Stimulated activated CD4-positive, alpha-beta T cell treated with anti-CD3 and anti-CD28 coated beads, Interleukin-4, amount 100 ng/mL, for 24 hours (primary cell): ENCODE measurements around the gene OTOG.

Experiments used
- DNase-seq: peaks from one replicate; pipeline ENCODE4 v3.0.0-alpha.2; 2020

Gene OTOG

DNA sequence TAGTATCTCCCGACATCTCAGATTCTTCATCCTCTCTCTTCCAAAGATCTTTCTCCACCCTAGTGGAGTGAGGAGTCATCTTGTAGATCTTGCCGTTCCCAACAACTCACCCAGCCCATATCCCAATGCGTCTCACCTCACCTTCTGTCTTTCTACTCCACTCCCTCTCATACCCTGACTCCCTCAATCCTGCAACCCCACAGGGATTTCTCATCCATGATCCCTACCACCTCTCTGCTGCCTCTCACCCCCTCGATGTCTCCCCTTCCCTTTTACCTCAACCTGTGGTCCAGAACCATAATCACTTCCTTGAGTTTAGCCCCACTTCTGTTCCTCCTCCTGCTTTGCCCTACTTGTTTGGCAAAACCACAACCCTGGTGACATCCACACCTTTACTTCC, 41.7 kb downstream of the OTOG start:
- no peak for DNase-seq

DNA sequence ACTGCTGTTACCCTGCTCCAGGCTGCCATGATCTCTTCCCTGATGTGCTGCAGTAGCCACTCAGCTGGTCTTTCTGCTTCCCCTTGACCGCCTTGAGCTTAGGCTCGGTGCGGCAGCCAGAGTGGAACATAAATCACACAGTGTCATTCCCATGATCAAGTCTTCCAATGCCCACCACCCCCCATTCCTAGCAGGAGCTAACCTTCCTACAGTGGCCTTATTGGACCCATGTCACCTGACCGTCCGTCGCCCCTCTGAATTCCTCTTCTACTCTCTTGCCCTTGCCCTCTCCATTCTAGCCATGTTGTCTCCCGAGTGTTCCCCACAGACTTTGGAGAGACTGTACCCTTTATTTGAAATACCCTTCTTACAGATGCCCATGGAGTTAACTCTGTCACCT, 43.4 kb downstream of the OTOG start:
- no peak for DNase-seq

DNA sequence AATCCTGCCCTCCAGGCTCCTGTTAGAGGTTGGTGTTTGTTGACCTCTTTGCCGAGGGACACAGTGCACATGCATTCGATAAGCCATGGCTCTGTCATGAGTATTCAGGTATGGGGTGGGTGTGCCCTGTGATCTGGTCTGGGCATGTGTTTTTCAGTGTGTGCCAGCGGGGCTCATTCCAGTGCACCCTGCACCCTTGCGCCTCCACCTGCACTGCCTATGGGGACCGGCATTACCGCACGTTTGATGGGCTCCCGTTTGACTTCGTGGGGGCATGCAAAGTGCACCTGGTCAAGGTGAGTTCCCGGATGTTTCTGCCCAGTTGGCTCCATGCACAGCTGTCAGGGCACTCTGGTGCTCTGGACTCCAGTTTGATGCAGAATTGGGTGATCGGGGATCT, 44.2 kb downstream of the OTOG start:
- no peak for DNase-seq

DNA sequence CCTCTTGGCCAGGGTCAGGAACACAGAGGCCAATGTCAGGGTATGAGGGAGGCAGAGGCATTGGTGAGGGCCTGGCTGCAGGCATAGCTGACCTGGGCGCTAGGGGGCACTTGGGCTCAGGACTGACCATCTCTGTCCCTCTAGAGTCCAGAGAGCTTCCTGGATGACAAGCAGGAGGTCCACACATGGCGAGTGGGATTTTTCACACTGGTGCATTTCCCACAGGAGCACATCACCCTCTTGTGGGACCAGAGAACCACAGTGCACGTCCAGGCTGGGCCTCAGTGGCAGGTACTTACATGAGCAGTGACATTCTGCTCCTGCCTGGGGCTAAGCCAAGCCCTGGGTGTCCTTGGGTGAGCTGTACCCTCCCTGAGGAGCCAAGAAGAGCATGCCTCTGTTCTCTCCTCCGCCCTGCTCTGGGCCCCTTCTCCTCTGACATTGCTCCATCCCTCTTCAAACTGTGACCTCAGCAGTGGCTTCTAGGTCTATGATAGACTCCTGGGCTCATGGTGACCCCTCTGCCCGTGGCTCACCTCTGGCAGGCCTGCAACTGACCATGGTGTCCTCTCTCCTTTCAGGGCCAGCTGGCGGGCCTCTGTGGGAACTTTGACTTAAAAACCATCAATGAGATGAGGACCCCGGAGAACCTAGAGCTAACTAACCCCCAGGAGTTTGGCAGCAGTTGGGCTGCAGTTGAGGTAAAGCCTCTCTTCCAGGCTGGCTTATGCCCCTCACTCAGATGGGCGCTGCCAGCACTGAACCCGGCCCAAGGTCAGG, 46.6 kb downstream of the OTOG start:
- DNase-seq = no peak

DNA sequence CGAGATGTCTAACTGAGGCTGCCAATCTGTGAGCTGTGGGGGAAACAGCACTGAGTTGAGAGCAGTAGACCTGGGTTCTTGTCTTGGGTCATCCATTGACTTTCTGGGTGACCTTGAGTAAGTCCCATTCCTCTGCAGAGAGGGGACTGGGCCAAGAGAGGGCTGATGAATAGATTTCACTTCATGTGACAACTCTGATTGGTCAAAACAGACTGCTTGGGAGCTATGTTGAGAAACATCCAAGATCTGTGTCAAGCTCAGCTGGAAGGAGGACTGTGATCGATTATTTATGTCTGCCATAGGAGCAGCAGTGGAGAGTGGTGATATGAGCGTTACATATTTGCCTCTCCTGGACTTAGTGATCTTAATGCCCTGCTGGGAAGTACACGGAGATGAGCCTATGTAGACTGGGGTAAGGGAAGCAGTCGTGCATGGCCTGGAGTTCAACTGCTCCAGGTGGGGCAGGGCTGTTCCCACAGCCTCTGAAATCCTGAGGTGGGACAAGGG, 47.7 kb downstream of the OTOG start:
- no peak for DNase-seq

DNA sequence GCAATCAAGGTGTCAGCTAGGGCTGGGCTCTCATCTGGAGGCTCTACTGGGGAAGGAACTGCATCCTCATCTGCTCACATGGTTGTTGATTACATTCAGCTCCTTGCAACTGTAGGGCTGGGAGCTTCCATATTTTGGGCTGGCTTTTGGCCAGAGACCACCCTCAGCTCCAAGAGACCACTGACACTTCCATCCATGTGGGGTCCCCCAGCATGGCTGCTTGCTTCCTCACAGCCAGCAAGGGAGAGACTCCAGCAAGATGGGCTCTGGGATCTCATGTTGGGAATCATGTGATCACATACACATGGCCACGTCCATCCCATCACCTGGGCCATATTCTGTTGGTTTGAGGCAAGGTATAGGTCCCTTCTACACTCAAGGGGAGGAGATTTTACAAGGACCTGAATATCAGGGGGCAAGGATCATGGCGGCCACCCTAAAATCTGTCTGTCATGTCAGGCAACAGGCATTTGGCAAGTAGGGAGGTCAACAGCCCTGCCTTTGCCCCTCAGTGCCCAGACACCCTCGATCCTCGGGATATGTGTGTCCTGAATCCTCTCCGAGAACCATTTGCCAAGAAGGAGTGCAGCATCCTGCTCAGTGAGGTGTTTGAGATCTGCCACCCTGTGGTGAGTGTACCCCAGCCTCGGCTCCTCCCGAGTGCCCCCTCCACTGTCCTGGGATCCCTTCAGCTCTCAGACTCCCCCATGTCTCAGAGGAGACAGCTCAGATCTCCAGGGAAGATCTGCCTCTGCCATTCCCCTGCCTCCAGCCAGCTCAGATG, 48.7 kb downstream of the OTOG start:
- no peak for DNase-seq

DNA sequence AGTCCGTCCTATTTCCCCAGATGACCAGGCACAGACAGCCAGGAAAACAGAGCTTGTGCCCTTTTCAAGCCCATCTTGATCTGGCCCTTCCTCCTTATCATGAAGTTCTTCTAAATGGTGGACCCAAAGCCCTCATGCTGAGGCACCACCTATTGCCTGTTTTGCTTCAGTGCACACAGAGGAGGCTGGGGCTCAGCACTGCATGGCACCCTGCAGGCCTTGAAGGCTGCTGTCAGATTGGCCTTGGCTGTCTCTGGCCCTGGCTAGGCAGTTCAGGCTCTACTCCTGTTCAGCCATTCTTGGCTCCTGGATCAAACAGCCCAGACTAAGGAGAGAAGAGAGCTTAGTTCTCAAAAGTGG, 49.2 kb downstream of the OTOG start:
- no peak for DNase-seq

DNA sequence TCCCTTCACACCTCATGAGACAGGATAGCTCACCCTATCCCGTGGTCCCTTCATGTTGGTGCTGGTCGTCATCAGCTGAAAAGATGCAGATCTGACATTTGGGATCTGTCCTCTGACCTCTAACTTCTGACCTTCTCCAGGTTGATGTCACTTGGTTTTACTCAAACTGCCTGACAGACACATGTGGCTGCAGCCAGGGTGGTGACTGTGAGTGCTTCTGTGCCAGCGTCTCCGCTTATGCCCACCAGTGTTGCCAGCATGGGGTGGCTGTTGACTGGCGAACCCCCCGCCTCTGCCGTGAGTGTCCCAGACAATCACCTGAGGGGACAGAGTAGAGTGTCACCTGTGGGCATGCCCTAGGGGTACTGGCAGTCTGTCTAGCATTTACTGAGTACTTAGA, 49.7 kb downstream of the OTOG start:
- no peak for DNase-seq

DNA sequence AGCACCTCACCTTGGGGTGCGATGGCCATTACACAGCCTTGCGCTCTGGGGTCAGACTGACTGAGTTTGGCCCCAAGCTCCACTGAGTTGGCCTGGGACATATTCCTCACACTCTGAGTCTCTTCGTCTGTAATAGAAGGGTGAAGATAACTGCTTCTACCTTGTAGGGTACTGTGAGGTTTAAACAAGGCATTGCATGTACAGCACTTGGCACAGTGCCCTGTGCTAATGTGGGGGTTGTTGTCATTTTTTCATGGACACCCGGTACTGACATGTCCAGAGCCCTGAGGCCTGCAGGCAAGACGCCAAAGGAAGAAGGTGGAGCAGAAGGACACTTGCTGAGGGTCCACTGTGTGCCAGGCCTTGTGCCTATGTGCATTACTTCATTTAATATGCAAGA, 50.7 kb downstream of the OTOG start:
- no peak for DNase-seq

DNA sequence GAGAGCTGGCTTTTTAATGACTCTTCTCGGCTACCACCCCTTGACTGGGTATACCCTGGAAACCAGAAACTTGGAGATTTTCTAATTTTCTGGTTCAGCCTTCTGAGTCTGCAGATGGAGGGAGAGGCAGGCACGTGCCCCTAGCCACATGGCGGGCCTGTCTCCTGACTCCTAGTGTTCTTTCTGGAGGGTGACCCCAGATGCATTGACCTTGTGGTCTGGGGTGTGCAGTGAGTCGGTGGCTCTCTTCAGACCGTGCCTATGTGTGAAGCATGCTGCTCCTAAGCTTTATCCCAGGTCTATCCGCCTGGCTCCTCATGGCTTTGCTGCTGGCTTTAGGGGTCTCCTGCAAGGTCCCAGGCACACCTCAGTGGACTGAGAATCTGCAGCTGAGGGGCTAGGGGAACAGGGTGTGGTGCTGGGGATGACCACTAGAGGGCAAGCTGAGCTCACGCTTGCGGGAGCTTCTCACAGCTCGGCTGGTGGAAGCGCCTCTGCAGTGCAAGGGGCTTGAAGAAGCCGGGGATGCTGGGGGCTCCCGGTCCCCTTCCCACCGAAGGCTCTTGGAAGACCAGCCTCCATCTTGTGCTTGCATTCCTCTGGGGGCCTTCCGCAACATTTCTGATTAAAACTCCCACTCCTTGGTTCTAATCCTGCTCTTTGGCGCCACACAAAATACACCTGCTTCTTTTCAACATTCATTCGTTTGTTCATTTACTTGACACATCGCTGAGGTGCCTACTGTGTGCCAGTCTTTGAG, 51.8 kb downstream of the OTOG start:
- peak; percentile 71 for DNase-seq

DNA sequence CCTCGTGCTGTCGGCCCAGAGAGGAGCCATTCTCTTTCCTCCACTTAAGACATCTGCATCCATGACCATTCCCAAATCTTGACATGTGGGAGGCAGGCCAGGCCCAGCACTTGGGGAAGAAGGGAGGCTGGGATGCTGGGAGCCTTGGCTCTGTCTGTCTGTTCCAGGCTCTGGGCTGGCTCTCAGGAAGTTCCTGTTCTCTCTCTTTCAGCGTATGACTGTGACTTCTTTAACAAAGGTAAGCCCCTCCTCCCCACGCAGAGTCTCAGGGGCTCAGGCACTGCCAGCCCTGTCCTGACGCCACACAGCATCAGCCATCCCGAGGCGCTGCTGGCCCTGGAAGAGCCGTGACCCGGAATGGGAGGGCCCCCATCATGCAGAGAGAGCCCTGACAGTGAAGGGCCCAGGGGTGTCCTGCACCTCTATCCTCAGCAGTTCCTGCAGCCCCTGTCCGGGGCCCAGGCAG, 52.4 kb downstream of the OTOG start:
- no peak for DNase-seq

DNA sequence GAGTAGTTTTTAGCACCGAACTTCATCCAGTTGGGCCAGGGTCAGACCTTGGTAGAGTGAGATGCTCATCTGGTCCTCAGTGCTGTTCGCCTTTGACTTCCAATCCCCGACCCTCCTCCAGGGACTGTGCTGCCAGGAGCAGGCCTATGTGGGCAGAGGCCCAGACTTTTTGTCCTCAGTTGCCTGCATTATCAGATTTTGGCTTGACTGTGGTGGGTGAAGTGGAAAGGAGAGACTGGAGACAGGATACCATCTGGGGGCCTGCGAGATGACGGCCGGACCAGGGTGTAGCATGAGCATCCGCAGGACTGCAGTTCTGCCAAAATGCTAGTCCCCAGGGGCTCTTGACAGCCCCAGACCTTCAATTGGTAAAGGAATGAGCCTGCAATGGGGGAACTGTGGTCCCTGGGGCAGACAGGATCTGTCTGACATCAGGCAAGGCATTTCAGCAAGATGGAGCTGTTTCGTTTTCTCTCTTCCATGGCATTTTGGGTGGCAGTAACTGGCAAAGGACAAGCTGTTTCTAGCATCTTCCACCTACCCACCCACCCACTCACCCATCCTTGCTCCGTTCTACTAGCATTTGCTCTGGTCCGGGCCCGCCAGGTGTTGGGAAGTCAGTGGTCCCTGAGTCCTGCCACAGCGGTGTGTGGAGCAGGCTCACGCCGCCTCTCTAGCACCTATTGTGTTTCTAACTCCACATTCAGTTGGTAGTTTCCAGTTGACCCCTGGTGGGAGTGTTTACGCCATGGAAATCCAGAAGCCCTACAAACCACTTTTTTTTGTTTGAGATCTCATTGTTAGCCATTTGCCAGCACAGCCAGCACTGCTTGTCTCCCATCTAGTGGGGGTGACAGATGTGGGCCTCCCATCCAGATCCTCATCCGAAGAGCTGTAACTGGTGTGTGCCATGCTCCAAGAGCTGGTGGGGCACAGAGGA, 53.5 kb downstream of the OTOG start:
- no peak for DNase-seq

DNA sequence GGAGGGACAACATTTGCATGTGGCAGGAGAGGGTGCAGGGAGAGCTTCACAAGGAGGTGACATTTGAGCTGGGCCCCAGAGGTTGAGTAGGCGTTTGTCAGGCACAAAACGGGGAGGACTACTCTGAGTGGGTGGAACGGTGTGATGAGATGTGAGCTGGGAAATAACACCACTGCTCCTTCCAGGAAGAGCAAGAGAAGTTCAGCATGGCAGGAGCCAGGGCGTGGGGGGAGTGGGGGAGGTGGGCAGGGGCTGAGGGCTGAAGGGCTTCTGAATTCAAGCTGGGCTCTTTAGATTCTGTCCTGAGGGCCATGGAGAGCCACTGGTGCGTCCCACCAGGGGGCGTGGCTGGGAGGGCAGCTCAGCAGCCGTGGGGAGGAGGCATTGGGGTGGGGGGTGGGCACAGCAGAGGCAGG, 54.2 kb downstream of the OTOG start:
- DNase-seq = no peak

DNA sequence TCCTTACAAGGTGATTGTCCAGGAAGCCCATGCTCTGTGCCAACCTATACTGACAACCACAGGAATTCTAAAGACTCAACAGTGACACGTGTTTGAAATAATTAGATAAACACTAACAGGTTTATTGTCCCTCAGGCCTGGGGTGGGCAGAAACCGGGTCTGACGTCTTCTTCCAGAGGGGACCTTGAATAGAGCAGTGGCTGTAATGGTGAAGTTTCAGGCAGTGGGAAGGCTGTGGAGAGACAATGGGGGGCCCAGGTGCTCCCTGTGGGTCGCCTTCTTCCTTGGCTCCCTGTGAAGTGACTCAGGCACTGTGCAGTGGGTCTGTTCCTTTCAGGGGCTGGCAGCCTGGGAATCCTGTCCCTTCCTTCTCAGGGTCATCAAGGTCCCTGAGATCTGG, 54.6 kb downstream of the OTOG start:
- DNase-seq = no peak

DNA sequence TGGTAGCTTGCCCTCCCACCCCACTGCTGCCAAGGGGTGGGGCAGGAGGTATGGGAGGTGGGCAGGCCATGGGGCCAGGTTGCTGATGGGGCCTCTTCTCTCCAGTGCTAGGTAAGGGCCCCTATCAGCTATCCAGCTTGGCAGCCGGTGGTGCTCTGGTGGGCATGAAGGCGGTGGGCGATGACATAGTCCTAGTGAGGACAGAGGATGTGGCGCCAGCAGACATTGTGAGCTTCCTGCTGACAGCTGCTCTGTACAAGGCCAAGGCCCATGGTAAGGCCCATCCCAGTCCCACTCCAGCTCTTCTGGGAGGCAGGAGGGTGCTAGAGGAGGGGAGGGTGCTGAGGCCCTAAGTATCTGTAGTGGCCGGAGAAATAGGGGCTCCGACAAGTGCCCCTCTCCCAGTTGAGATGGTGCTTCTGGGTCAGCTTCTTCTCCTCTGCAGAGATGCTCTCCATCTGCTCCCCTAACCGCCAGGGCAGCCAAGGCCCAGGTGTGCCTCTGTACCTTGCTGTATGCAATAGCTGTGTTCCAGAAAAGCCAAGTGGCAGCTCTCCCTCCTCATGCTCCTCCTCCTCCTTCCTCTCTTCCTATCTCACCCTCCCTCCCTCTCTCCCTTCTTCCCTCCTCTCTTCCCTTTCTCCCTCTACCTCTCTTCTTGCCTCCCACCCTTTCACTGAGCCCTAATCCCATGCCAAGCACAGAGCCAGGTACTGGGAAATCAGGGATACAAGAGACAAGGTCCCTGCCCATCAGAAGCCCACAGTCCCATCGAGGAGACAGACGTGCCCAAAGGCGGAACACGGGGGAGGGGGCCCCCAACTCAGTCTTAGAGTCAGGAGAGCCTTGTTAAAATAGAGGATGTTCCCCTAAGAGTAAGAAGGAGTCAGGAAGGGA, 55.3 kb downstream of the OTOG start:
- DNase-seq = no peak

DNA sequence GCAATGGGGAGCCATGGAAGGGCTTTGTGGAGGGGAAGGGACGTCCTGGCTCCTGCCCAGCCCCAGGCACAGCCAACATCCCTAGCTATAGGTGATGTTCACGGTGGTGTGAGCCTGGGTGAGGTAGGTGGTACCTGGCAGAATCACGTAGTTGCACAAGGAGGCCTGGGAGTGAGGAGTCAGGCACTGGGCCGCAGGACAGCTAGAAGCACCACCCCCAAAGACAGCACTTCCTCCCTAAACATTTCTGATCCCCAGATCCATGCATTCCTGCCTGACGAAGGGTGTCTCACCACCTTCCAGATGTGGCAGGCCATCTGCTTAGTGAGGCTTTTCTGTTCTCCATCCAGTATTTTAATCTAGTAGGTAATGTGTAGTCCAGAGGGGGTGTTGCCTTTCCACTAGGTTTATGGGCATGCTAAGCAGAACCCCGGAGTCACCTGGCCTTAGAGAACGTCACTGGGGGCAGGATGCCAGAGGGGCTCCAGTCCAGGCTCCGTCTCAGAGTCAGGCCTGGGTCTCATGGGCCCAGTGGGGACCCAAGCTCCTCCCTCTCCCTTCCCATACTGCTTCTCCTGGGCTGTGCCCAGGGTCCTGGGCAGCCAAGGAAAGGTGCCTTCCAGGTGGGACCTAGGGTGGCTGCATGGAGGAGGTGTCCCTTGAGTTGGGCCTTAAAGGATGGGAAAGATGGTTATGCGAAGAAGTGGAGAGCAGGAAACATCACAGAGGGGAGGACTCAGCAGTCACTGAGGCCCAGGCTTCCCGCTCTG, 56.2 kb downstream of the OTOG start:
- no peak for DNase-seq

DNA sequence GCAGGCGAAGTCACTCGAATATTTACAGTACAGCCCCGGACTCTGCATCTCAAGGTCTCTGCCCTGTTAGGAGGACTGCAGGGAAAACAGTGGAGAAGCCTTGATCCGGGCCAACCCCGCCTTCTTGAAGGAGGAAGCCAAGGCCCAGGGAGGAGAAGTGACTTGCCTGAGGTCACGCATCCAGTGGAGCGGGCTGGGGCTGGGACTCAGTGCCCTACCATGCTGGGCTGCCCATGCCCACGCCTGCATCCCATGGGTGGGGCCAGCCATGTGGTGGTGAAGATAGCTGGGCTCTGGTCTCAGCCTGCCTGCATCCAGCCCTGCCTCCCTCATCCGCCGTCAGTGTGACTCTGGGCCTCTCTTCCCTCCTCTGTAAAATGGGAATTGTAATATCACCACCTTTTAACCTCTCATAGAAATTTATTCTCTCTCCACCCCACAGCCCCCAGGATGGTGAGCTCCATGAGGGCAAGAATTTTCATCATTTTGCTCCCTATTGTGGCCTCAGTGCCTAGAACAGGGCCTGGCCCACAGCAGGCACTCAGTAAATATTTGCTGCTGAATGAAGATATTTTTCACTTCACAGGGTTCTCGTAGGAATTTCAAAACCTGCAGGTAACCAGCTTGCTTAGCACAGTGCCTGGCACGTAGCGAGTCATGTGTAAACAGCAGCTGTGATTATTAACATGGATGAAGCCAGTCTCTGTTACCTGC, 57.3 kb downstream of the OTOG start:
- DNase-seq = no peak

DNA sequence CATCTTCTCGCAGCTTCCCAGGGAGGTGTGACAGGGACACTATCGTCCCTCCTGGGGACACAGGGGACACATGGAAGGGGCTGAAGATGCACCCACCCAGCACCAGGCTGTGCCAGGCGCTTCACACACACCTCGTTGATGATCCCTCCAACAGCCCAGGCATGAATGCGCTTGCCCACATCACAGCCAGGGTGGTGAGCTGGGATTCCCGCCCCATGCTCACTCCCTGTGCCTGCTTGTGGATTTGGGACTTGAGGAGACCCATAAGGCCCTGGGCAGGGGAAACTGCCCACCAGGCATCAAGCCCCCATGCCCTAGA, 57.8 kb downstream of the OTOG start:
- DNase-seq = no peak

DNA sequence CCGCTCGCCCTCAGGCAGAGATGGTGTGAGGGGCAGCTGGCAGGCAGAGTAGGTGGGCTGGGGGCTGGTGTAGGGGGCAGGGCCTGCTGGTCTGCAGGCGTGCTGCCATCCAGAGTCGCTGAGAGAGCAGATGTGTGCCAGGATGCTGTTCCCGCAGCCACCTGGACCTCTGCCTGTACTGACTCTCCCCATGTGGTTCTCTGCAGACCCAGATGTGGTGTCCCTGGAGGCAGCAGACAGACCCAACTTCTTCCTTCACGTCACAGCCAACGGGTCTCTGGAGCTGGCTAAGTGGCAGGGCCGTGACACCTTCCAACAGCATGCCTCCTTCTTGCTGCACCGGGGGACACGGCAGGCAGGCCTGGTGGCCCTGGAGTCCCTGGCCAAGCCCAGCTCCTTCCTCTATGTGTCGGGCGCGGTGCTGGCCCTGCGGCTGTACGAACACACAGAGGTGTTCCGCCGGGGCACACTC, 58.6 kb downstream of the OTOG start:
- DNase-seq = no peak
